ENCODE measurements around the gene OXSR1. TPM values are rescaled to one million over a fixed set of nuclear protein-coding genes. Genes with fewer than 3 reads are reported as not detected.
"Not testable (repeated sequence)": the region's sequence is repeated elsewhere in the genome, so short reads cannot be mapped to it uniquely, and the experiment has no call there.

Gene OXSR1
- total RNA-seq, 1 experiment from 2014 or later: 47.4 TPM

DNA sequence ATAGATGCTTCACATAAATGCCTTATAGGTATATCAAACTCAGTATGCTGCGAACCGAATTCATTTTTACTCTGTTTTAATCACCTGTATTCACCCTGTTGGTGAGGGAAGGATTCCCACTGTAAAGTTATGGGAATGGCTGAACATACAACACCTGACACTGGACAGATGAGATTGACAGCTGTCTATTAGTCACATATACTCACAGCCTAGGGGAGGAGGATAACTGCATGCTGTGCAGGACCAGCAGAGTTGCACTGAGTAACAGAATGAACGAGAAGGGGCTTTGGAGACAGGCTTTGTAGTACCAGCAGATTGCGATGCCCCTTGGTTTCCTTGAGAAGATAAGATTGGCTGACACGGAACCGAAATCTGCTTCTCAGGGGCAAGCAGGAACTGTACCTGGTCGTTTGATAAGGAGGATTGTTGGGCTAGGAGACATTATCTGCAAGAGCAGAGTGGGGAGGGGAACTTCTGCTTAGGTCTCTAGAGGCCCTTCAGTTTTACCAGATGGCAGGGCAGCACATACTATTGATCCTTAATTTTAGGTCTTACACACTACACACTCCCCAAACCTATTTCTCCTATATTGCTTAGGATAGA, 56.8 kb downstream of the OXSR1 start:
- no peak for DNase-seq (ENCODE audit: low read depth)

DNA sequence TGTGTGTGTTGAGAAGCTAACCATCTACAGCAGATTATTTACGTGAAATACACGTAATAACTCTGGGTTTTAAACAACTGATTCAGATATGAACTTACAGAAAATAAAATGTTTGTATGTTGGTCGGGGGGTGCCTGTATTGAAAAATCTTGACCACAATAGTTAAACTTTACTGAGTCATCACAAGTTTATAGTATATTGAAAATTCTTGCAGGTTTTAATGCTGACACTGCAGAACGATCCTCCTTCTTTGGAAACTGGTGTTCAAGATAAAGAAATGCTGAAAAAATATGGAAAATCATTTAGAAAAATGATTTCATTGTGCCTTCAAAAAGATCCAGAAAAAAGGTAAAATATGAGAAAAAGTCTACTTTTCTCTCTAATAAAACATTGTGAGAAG, 59.0 kb downstream of the OXSR1 start:
- no peak for DNase-seq (ENCODE audit: low read depth)

DNA sequence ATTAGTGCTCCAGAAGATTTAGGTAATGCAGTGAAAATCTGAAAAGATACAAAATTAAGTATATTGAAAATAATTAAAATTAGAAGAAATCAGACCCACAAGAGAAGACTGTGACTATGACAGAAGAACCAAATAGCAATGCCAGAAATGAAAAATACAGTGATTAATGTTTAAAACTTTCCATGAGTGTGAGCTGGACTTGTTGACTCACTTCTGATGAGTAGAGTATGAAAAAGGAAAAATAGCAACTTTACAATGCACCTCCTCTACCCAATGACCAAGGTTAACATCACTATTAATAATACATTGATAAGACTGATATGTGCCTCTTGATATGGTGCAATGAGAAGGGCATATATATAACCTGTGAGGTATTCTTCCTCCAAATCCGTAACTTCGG, 60.9 kb downstream of the OXSR1 start:
- peak; percentile 41 for DNase-seq (ENCODE audit: low read depth)

DNA sequence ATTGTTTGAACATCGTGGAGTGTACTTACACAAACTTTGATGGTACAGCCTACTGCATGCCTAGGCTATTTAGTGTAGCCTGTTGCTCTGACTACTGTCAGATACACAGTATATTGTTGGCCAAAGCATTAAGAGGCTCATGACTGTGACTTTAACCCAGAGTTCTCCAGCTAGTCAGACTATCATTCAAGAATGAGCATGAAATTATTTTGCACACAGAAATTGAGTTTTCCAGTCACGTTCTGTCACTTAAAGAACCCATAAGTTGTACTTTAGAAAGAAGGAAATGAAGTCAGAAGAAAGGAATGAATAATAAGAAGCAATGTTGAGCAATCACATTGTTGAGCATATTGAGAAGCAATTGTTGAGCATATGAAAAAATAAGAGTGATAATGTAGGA, 62.7 kb downstream of the OXSR1 start:
- peak; percentile 23 for DNase-seq (ENCODE audit: low read depth)

DNA sequence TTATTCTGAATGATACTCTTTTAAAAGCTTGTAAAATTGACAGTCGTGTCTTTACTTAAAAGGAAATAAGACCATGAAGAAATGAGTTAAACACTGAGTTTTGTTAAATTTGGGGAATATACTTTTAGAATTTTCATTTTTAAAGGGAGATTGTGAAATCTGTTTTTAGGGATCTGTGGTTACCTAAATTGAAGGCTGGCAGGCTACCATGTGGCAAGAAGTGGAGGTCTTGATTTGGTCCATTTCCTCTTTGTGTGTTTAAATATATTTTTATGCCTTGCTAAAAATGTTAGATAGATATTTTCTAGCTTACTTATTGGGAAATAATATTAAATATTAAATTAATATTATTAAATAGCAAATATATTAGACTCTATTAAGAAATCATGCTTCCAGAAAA, 63.7 kb downstream of the OXSR1 start:
- DNase-seq (ENCODE audit: low read depth): no peak

DNA sequence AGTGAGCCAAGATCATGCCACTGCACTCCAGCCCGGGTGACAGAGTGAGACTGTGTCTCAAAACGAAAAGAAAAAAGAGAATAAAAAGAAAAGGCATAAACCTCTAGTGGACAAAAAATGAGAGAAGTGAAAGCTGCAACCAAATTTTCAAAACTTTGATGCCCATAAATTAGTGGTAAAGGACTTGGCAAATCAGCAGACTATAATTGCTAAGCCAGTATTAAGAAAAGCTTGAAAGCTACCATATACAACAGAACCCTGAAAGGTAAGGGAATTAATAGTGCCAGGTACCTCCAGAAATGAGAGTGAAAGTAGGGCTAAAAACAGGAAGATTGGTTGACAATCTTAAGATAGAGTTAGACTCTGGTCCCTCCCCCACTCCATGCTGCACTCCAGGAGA, 67.4 kb downstream of the OXSR1 start:
- DNase-seq (ENCODE audit: low read depth): no peak

DNA sequence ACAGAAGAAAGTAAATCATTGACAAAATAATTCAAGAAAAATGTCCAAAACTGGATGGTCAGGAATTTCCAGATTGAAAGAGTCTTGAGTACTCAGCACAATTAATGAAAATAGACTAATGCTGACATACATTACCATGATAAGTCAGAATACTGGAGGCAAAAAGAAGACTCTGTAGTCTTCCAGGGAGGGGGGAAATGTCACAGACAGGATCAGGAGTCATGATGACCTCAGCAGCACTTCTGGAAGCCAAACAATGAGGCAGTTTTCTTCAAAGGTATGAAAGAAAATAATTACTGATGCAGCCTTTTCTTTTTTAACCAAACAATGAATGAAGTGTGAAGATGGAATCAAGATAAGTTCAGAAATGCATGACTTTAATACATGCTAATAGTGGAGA, 70.1 kb downstream of the OXSR1 start:
- DNase-seq (ENCODE audit: low read depth): no peak

DNA sequence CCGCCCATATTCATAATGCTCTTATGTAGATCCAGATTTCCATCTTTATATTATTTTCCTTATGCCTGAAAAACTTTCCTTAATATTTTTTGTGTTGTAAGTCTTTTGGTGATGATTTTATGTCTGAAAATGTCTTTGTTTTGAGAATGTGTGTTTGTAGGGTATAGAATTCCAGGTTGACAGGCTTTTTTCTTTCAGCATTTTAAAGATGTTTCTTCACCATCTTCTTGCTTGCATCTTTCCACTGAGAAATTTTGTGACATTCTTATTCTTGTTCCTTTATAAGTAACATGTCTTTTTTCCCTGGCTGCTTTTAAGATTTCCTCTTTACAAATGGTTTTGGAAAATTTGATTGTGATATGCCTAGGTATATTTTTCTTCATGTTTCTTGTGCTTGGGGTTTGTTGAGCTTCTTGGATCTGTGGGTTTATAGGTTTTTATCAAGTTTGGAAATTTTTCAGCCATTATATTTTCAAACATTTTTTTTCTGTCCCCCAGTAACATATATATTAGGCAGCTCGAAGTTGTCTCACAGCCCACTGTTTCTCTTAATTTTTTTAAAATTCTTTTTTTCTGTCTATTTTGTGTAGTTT, 73.2 kb downstream of the OXSR1 start:
- no peak for DNase-seq (ENCODE audit: low read depth)

DNA sequence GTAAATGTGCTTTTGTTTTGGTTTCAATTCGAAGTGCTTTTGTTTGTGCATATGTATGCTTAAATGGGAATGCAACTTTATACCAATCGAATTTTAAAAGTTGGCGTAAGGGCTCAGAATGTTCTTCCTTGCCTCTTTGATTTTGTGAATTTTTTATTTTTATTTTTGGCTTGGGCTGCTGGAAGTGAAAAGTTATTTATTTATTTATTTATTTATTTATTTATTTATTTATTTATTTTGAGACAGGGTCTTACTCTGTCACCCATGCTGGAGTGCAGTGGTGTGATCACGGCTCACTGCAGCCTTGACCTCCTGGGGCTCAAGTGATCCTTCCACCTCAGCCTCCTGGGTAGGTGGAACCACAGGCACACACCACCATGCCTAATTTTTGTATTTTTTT, 77.5 kb downstream of the OXSR1 start:
- DNase-seq (ENCODE audit: low read depth): not testable (repeated sequence)

DNA sequence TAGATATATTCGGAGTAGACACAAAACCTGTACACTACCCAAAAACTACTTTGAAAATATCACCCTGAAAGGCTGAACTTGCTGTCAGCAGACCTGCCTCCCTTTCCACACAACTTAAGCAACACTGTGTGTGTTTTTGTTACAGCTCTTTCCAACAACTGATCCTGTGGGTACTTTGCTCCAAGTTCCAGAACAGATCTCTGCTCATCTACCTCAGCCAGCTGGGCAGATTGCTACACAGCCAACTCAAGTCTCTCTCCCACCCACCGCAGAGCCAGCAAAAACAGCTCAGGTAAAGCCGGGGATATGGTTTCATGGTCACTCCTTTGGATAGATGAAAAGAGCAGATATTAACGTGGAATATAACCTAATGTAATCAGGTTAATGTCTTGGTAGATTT, 80.6 kb downstream of the OXSR1 start:
- DNase-seq (ENCODE audit: low read depth): no peak

DNA sequence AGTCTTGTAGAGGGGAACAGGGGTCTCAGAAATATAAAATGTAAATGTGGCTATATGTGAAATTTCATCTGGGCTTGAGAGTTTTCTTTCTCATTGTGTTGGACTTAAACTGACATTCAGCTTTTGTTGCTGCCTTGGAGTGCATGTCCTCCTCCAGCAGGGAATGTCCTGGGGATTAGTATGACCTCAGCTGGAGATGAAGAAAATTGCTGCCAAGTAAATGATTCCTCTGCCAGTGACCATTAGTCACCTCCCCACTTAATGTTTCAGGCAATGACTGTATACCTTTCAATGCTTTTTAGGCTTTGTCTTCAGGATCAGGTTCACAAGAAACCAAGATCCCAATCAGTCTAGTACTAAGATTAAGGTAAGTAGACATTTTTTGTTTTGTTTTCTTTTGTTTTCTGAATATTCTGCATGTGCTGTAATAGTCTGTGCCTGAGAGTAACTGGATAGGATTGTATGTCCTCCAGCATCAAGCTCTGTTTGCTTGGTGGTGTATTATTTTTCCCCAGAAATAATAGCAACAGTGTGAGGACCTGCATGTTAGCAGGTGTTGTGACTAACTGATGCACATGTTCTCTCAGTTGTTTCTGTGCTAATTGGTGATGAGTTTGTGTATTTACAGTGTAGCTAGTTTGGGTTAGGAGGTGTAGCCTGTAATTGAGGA, 82.2 kb downstream of the OXSR1 start:
- DNase-seq (ENCODE audit: low read depth): peak; percentile 86

DNA sequence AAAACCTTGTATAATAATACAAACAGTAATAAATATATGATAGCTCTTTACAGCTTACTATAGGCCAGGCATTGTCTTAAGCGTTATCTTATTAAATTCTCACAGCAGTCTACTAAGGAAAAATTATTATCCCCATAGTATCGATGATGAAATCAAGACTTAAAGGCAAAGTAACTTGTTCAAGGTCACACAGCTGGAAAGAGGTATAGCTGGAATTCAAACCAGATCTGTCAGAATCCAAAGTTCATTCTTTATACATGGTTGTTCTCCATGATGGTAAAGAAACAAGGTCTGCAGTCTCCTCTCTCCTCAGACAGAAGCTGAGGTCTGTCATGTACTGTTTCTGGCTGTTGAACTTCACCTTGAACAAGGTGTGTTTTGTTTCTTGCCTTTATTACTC, 84.9 kb downstream of the OXSR1 start:
- DNase-seq (ENCODE audit: low read depth): no peak

DNA sequence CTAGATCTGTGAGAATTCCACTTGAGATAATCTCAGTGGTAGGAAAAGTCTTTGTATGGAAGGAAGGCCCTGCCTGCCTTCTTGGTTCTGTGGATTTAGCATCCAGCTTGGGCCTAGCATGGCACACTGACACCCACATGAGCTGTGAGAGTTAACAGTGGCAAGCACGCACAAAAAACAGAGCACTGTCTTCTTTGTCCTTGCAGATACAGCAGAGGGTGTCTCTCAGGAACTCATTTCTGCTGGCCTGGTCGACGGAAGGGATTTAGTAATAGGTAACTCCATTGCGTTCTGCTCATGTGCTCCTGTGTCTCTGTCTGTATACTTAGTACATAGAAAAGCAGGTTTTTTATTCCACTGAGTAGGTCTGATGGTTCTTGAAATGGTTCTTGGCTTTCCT, 85.9 kb downstream of the OXSR1 start:
- DNase-seq (ENCODE audit: low read depth): no peak

DNA sequence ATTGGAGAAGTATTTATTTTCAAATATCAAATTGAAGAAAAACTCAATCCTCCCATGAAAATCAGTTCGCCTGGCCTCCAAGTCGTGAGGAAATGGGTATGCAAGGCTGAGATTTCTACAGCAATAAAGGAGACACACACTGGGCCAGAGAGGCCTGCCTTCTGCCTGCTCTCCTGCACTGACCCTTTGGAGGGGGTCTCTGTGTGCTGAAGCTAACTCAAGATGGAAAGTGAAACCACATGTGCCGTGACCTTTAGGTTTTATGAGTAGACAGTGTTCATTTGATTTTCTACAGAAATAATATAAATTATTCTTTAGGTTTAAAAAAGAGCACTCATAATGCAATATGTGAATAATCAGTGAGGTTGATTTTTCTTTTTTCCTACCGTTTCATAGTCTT, 88.4 kb downstream of the OXSR1 start:
- DNase-seq (ENCODE audit: low read depth): no peak

DNA sequence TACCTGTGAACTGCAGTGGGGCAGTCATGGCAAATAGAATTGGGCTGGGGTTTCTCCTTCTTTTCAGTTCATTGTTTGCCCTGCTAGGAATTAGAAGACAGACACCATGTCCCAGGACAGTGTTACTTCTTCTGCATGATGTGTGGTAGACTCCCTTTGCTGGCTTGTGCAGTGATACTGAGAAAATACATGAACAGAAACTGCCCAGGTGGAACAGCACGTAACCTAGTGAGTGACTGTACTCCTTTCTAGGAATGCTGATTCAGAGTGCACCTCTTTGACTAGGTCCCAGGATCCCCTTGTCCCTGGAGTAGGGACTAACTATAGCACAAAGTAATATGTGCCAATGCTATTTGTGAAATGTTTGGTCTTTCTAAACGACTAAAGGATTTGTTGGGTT, 89.5 kb downstream of the OXSR1 start:
- no peak for DNase-seq (ENCODE audit: low read depth)

DNA sequence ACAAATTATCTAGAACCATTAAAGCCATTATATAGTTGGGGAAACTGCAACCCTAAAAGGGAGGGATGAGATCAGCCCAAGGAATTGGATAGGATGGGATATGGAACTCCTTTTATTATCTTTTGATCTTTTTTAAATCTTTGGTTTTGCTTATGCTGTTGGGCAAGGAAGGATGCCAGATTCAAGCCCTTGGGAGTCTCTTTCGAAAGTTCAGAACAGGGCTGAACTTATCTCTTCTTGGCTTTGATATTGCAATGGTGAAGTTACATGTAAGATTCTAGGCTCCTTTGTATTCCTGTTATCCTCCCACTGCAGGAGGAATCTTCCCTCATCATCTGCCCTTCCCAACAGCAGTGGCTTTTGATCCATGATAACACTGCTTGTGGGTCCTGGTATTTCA, 90.3 kb downstream of the OXSR1 start:
- no peak for DNase-seq (ENCODE audit: low read depth)

DNA sequence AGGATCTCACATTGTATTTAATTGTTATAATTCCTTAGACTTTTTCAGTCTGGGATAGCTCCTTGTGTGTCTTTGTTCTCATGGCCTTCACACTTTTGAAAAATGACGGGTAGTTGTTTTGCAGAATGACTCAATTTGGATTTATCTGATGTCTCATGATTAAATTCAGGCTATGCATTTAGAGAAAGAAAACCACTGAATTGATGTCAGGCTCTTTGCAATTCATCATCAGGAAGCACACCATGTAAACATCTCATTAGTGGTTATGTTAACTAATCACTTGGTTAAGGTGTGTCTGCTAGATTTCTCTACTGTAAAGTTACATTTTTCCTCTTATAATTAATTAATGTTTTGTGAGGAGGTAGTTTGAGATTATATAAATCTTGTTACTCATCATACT, 92.2 kb downstream of the OXSR1 start:
- DNase-seq (ENCODE audit: low read depth): peak; percentile 32

DNA sequence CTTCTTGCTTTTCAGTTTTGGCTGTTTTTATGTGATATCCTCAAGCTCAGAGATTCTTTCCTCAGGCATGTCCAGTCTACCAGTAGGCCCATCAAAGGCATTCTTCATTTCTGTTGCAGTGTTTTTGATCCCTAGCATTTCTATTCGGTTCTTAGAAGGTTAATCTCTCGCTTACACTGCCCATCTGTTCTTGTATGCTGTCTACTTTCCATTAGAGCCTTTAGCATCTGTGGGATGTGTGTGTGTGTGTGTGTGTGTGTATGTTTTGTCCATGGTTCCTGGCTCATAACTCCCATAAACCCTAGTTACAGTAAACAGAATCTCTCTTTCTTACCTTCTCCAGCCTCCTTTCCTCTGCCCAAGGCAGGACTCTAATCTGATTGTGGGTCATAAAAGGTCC, 95.1 kb downstream of the OXSR1 start:
- no peak for DNase-seq (ENCODE audit: low read depth)

DNA sequence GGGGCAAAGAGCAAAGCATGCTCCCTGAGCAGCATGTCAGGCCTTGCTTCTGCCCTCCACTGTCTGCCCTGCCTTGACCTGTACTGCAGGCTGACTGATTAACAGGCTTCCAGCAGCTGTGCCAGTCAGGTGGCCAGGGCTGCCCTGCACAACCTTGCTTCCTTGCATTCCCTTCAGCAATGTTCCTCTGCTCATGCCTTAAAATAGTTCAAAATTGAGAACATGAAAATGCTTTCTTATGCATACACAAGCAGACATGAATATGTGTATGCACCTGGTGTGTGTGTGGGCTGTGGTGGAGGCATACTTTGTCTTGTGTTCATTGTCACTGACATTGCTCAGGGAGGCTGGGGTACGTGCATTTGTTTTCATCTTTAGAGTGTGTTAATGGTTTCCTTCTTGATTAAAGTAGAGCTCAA, 99.0 kb downstream of the OXSR1 start:
- DNase-seq (ENCODE audit: low read depth): no peak

DNA sequence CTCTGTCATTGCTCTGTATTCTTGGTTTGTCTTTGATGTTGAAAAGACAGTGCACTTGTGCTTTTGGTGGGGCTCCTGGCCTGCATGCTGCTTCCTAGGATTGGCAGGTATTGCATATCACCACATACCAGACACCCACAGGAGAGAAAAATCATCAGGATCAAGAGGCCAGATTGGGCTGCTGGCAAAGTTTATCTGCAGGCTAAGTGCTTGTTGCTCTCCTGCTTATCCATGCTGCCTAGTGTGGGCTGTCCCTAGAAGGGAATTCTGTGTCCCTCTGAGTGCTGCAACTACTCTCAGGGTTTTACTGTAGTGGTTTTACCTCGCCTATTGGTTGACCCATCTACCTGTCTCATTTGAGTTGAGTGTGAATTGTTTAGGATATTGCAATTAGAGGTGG, 99.4 kb downstream of the OXSR1 start:
- no peak for DNase-seq (ENCODE audit: low read depth)

DNA sequence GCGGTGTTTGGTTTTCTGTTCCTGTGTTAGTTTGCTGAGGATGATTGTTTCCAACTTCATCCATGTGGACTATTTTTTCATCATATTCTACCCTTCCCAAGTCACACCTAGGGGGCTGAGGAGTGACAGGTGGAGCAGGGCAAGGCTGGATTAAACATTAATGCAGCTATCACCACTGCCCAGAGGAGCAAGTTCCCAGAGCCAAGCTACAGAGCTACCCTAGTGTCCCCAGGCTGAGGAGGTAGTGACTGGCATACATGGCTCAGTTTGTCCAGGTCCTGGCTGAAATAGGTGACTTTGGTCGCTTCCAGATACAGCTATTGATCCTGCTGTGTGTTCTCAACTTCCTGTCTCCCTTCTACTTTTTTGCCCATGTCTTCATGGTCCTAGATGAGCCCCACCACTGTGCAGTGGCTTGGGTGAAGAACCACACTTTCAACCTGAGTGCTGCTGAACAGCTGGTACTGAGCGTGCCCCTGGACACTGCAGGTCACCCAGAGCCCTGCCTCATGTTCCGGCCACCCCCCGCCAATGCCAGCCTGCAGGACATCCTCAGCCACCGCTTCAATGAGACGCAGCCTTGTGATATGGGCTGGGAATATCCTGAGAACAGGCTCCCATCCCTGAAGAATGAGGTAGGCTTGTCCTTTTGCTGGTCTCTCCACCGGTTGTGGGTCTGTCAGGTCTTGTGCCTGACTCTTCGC, 100.4 kb downstream of the OXSR1 start, which contains the start of gene SLC22A13:
TSS of gene SLC22A13 (plus strand) at position 209 of the 704 bp plus-strand sequence. CDS start at position 258, 49 bp downstream.
- no peak for DNase-seq (ENCODE audit: low read depth)

DNA sequence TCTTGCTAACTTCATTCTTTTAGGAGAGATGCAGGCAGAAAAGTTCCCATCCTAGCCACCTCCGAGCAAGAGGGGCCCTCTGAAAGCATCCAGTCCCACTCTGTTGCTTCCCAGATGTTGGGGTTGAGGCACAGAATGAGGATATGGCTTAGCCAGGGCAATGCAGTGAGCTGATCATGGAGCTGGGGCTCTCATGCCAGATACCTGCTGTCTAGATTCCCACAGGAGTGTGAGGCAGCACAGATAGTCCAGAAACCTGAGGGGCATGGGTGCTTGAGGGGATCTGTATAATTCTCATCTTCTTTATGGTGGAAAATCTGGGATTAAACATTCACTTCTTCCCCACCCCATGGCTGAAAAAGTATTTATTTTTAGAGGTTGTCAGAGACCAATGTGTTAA, 101.5 kb downstream of the OXSR1 start:
- no peak for DNase-seq (ENCODE audit: low read depth)

DNA sequence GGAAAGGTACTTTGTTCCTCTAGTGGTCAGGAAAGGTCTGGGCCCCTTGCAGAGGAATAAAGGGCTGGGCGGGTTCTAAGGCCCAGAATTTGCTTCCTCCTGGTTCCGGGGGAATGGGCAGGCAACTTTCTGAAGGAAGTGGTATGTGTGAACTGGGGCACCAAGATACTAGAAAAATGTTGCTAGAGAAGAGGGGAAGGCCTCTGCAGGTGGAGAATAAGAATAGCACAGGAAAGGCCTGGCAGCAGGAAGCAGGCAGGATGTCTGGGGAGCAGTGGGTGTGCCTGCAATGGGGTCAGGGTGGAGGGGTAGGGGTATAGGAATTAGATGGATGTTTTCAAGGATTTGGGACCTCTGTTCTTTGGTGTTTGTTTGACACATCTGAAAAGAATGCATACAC, 102.3 kb downstream of the OXSR1 start:
- DNase-seq (ENCODE audit: low read depth): no peak
